Hepatocyte (in vitro differentiated cells): Measurements from ENCODE around the gene TMEM98.

Source experiments
- EZH2phosphoT487 ChIP-seq: fragments of 200-600 bp; sonication (generic); IDR thresholded peaks from one replicate; pipeline ENCODE4 v1.6.1; 2018; ENCODE audit warnings: antibody characterized with exemption, mild to moderate bottlenecking, low read depth, moderate library complexity; ENCODE audit not compliant: unreplicated experiment, severe bottlenecking
- TF ChIP-seq, protein P1 (sequence below): fragments of 200-600 bp; sonication (generic); IDR thresholded peaks from 2 replicates; pipeline ENCODE4 v1.5.1; 2016; ENCODE audit warnings: antibody characterized with exemption, mild to moderate bottlenecking; ENCODE audit not compliant: poor library complexity

DNA sequence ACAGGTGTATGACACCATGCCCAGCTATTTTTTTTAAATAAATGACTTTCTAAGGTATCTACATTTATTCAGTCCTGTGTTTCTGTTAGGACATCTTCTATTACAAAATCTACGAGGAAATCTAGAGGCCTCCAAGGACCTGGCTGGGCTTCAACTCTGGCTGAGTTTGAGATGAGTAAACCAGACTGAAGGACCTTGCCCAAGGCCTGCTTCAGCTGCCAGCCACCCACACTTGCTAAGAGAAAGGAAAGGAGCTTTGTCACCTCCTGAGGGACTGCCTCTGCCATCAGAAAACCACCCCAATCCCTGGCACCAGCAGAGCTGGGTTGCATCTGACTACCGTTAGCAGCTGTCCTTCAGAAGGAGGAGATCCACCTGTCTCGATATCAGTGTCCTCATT lies 49.7 kb upstream of the TMEM98 start:
- TF ChIP-seq, protein P1, sequence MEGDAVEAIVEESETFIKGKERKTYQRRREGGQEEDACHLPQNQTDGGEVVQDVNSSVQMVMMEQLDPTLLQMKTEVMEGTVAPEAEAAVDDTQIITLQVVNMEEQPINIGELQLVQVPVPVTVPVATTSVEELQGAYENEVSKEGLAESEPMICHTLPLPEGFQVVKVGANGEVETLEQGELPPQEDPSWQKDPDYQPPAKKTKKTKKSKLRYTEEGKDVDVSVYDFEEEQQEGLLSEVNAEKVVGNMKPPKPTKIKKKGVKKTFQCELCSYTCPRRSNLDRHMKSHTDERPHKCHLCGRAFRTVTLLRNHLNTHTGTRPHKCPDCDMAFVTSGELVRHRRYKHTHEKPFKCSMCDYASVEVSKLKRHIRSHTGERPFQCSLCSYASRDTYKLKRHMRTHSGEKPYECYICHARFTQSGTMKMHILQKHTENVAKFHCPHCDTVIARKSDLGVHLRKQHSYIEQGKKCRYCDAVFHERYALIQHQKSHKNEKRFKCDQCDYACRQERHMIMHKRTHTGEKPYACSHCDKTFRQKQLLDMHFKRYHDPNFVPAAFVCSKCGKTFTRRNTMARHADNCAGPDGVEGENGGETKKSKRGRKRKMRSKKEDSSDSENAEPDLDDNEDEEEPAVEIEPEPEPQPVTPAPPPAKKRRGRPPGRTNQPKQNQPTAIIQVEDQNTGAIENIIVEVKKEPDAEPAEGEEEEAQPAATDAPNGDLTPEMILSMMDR = no peak
- no peak for TF ChIP-seq EZH2phosphoT487
